Germinal center (tissue), 1 donor: ENCODE results near the gene NOXRED1.

ENCODE experiments used
- DNase-seq: peaks from one replicate; pipeline ENCODE4 v3.0.0; 2012; ENCODE audit warnings: mixed read lengths, low spot score

Gene NOXRED1

GRCh38 chr14:77409131-77409533, 14.2 kb downstream of the NOXRED1 start:
- DNase-seq, result no peak

- DNase-seq, result no peak
These were observed 16.2 kb downstream of the NOXRED1 start for GRCh38 chr14:77407158-77407557.

- DNase-seq, result no peak
These were observed 16.6 kb downstream of the NOXRED1 start for GRCh38 chr14:77406718-77407117.

GRCh38 chr14:77406086-77406485, 17.2 kb downstream of the NOXRED1 start:
- no peak for DNase-seq

GRCh38 chr14:77403768-77404167, 19.6 kb downstream of the NOXRED1 start:
- DNase-seq, result no peak

- no peak for DNase-seq
These were observed 23.1 kb downstream of the NOXRED1 start for GRCh38 chr14:77400216-77400615.

GRCh38 chr14:77390188-77390587, 33.1 kb downstream of the NOXRED1 start:
- no peak for DNase-seq

GRCh38 chr14:77378701-77379100, 44.6 kb downstream of the NOXRED1 start:
- DNase-seq, result no peak

GRCh38 chr14:77377502-77377844, 45.9 kb downstream of the NOXRED1 start:
- DNase-seq, result no peak

GRCh38 chr14:77376771-77377501, 46.4 kb downstream of the NOXRED1 start, which contains the start of the genes SAMD15 and TMED8:
Gene SAMD15 (plus strand): TSS chr14:77377379. CDS start chr14:77377419, 40 bp downstream.
Gene TMED8 (minus strand): TSS chr14:77377094. CDS start chr14:77377053, 41 bp downstream.
- DNase-seq, result peak; percentile 89

GRCh38 chr14:77375973-77376770, 47.2 kb downstream of the NOXRED1 start:
- peak; percentile 38 for DNase-seq

GRCh38 chr14:77375164-77375950, 48.0 kb downstream of the NOXRED1 start:
- DNase-seq, result peak; percentile 47

- DNase-seq, result peak; percentile 62
These were observed 51.0 kb downstream of the NOXRED1 start for GRCh38 chr14:77372304-77372841.

GRCh38 chr14:77369285-77369684, 54.0 kb downstream of the NOXRED1 start:
- no peak for DNase-seq

- DNase-seq, result no peak
These were observed 59.2 kb downstream of the NOXRED1 start for GRCh38 chr14:77364146-77364545.

GRCh38 chr14:77359626-77360025, 63.7 kb downstream of the NOXRED1 start:
- DNase-seq, result no peak

- DNase-seq, result no peak
These were observed 66.4 kb downstream of the NOXRED1 start for GRCh38 chr14:77356899-77357298.

- no peak for DNase-seq
These were observed 67.5 kb downstream of the NOXRED1 start for GRCh38 chr14:77355811-77356210.

GRCh38 chr14:77353469-77354141, 69.7 kb downstream of the NOXRED1 start:
- no peak for DNase-seq

GRCh38 chr14:77347751-77348150, 75.6 kb downstream of the NOXRED1 start:
- peak; percentile 37 for DNase-seq

- no peak for DNase-seq
These were observed 76.8 kb downstream of the NOXRED1 start for GRCh38 chr14:77346495-77346894.
